K562 (cell line): ENCODE data around the gene UNC5B.

Experiments used
- CBX8 ChIP-seq: fragments of 200-600 bp; sonication (generic); IDR thresholded peaks from 2 replicates; pipeline ENCODE4 v1.6.1; 2012; ENCODE audit warnings: borderline replicate concordance, mixed run types, low read depth, mild to moderate bottlenecking, moderate library complexity, mixed read lengths, low read length, control low read depth, inconsistent platforms; ENCODE audit not compliant: poor library complexity, severe bottlenecking; ENCODE audit errors: extremely low read depth
- E2F5 ChIP-seq: sonication (generic); formaldehyde crosslinking; IDR thresholded peaks from 2 replicates; pipeline ENCODE4 v1.8.0; 2022; ENCODE audit warnings: mild to moderate bottlenecking, missing genetic modification reagents
- ESRRA ChIP-seq: fragments of 450-650 bp; IDR thresholded peaks from 2 replicates; pipeline ENCODE4 v1.6.1; 2014; ENCODE audit warnings: low read depth, mild to moderate bottlenecking, moderate library complexity, borderline replicate concordance
- ZBTB11 ChIP-seq, 3 experiments: fragments of 200-800 bp in 1 of 3; fragments of 250-450 bp in 1 of 3; fragments of 450-650 bp in 1 of 3; sonication (Bioruptor Pico) in 1 of 3; sonication (Bioruptor generic) in 1 of 3; formaldehyde crosslinking in 1 of 3; IDR thresholded peaks; 2 replicates each; pipeline versions ENCODE4 v1.6.1 to v1.8.0; 2016 to 2022; ENCODE audit warnings: mild to moderate bottlenecking in 2 of 3, missing genetic modification characterization in 2 of 3, missing compliant biosample characterization in 1 of 3, moderate library complexity in 1 of 3

- TF ChIP-seq E2F5 (CRISPR knock-in tag) (no peak), CBX8 (no peak), ZBTB11 (CRISPR knock-in tag; IDR thresholded peaks at IDR 0.05) (no peak), ESRRA (no peak)
Observed at GRCh38 chr10:71197955-71198354, 14.4 kb upstream of the UNC5B start.
